Body of pancreas (tissue), 4 donors: ENCODE data around the gene EIF4ENIF1. TPM values are rescaled to one million over a fixed set of nuclear protein-coding genes. Genes with fewer than 3 reads are reported as not detected.

Experiments used
- ATAC-seq: fragments of 150-250 bp; one replicate; pipeline ENCODE4 v1.9.1; 2016
- DNase-seq, 4 donors: peaks; one replicate each; pipeline ENCODE4 v3.0.0-alpha.2; 2019
- H3K27ac ChIP-seq, 4 donors: fragments of 200-600 bp; sonication (generic); 1 replicate in 3 of 4; 2 replicates in 1 of 4; pipeline versions ENCODE4 v1.5.1 to v1.6.1; 2016 to 2019; ENCODE audit warnings: mild to moderate bottlenecking in 1 of 4, mixed read lengths in 1 of 4, moderate library complexity in 1 of 4
- H3K27me3 ChIP-seq, 2 donors: fragments of 200-600 bp; sonication (generic); one replicate each; pipeline ENCODE4 v1.6.0; 2016; ENCODE audit warnings: mild to moderate bottlenecking in 1 of 2
- H3K36me3 ChIP-seq, 2 donors: fragments of 200-600 bp; sonication (generic); replicated peaks in 1 of 2; 2 replicates each; pipeline ENCODE4 v1.5.1; 2016; ENCODE audit warnings: low read depth in 2 of 2; ENCODE audit not compliant: insufficient read depth in 1 of 2
- H3K4me1 ChIP-seq: fragments of 200-600 bp; sonication (generic); one replicate; pipeline ENCODE4 v1.6.0; 2016
- H3K4me3 ChIP-seq, 2 donors: fragments of 200-600 bp; sonication (generic); 1 replicate in 1 of 2; 2 replicates in 1 of 2; pipeline ENCODE4 v1.5.1; 2016 to 2019
- H3K9me3 ChIP-seq, 3 donors: fragments of 200-600 bp; sonication (generic); 1 replicate in 2 of 3; 2 replicates in 1 of 3; pipeline ENCODE4 v1.5.1; 2016
- POLR2A ChIP-seq, 3 donors: fragments of 450-650 bp; IDR thresholded peaks; one replicate each; pipeline ENCODE4 v1.6.1; 2016; ENCODE audit warnings: antibody characterized with exemption in 3 of 3, mild to moderate bottlenecking in 2 of 3
- whole genome bisulfite sequencing, 2 donors: methylation state at CpG; one replicate each; pipeline ENCODE4 v1.1.5; 2017; 5-methylcytosine and 5-hydroxymethylcytosine counted together
- intact Hi-C: fragments of 100-400 bp; cut with DNase I; formaldehyde crosslinking; loops from one replicate; pipeline ENCODE4 v1.15.1; 2023
- total RNA-seq, 2 donors: library from RNA; depleted of rRNA; stranded (reverse); fragments of >200 nt; gene quantifications; one replicate each; pipeline ENCODE4 v1.1.0, GENCODE V29; 2016
- TF ChIP-seq, protein P1 (sequence below), 7 experiments: fragments of 450-650 bp in 4 of 7; fragments of 200-600 bp in 3 of 7; sonication (generic) in 3 of 7; IDR thresholded peaks; one replicate each; pipeline ENCODE4 v1.5.1; 2016 to 2019; ENCODE audit warnings: antibody characterized with exemption in 7 of 7

EIF4ENIF1 gene
- total RNA-seq, 2 donors from 2014 or later = 7.5 to 10.9 TPM

- DNase-seq = no peak
- H3K27ac ChIP-seq = no peak overlapping the region
- H3K4me1 ChIP-seq = no peaks in the 10 kb centered on the region
- H3K27me3 ChIP-seq = no peaks in the 10 kb centered on the region
- 69 to 72% methylated on average over 2 of the region's 2 CpGs for WGBS, 2 donors
- intact Hi-C loops = no loop called here
- no peak for ATAC-seq
- no peak overlapping the region for H3K4me3 ChIP-seq
- peaks cover 0 to 16% of the 10 kb centered on the region in 2 donors for H3K36me3 ChIP-seq
- TF ChIP-seq, protein P1, sequence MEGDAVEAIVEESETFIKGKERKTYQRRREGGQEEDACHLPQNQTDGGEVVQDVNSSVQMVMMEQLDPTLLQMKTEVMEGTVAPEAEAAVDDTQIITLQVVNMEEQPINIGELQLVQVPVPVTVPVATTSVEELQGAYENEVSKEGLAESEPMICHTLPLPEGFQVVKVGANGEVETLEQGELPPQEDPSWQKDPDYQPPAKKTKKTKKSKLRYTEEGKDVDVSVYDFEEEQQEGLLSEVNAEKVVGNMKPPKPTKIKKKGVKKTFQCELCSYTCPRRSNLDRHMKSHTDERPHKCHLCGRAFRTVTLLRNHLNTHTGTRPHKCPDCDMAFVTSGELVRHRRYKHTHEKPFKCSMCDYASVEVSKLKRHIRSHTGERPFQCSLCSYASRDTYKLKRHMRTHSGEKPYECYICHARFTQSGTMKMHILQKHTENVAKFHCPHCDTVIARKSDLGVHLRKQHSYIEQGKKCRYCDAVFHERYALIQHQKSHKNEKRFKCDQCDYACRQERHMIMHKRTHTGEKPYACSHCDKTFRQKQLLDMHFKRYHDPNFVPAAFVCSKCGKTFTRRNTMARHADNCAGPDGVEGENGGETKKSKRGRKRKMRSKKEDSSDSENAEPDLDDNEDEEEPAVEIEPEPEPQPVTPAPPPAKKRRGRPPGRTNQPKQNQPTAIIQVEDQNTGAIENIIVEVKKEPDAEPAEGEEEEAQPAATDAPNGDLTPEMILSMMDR (IDR thresholded peaks at IDR 0.05) = no peak
- TF ChIP-seq POLR2A (IDR thresholded peaks at IDR 0.05) = no peak
- no peaks in the 10 kb centered on the region for H3K9me3 ChIP-seq
These were observed 42.9 kb downstream of the EIF4ENIF1 start for GRCh38 chr22:31446767-31447166.

DNA sequence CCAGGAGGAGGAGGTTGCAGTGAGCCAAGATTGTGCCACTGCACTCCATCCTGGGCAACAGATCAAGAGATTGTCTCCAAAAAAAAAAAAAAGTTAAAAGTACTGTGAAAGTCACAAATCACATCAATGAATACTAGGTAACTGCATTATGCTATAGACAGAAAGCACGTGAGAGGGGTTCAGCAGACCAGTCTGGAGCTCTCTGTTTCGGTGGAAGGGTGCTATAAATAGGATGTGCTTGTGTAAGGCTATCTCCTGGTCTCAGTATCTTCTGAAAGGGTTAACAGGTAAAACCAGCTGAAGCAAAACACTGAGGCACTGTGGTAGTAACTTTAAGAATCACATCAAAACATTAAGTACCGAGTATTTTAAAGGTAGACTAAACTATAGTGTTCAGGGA is 43.4 kb downstream of the EIF4ENIF1 start:
- no peak overlapping the region for H3K27ac ChIP-seq
- 61 to 84% methylated on average over 3 of the region's 3 CpGs for WGBS, 2 donors
- peaks cover 0 to 19% of the 10 kb centered on the region in 2 donors for H3K36me3 ChIP-seq
- TF ChIP-seq, protein P1 (IDR thresholded peaks at IDR 0.05) = no peak
- TF ChIP-seq POLR2A (IDR thresholded peaks at IDR 0.05) = no peak
- H3K27me3 ChIP-seq = no peaks in the 10 kb centered on the region
- H3K4me3 ChIP-seq = no peak overlapping the region
- DNase-seq = no peak
- H3K4me1 ChIP-seq = no peaks in the 10 kb centered on the region
- intact Hi-C loops = no loop called here
- H3K9me3 ChIP-seq = no peaks in the 10 kb centered on the region
- ATAC-seq = no peak

GRCh38 chr22:31445642-31446041 is 44.0 kb downstream of the EIF4ENIF1 start:
- Histone ChIP-seq H3K27ac (no peak overlapping the region), H3K27me3 (no peaks in the 10 kb centered on the region), H3K4me1 (no peaks in the 10 kb centered on the region), H3K36me3 (peaks cover 0 to 19% of the 10 kb centered on the region in 2 donors), H3K4me3 (no peak overlapping the region), H3K9me3 (no peaks in the 10 kb centered on the region)
- DNase-seq = no peak
- 86 to 94% methylated on average over 3 of the region's 3 CpGs for WGBS, 2 donors
- TF ChIP-seq, protein P1 (IDR thresholded peaks at IDR 0.05) = no peak
- no peak for TF ChIP-seq POLR2A (IDR thresholded peaks at IDR 0.05)
- no peak for ATAC-seq
- intact Hi-C loops = no loop called here

DNA sequence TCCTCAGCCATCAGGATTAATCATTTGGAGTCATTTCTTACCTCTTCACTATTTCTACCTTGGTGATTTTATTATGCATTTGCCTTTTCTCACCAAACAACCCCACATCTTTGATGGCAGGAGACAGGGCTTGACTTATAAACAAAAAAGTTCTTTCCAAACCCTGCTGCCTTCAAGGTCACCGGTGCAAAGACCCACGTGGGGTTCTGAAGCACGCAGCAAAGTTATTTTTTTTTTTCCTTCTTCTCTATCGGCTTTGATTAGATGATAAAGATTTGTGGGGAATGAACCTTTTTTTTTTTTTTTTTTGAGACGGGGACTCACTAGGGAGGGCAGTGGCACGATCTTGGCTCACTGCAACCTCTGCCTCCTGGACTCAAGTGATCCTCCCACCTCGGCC is 46.1 kb downstream of the EIF4ENIF1 start:
- H3K27me3 ChIP-seq = no peaks in the 10 kb centered on the region
- no peak overlapping the region for H3K4me3 ChIP-seq
- WGBS, 2 donors = 51 to 65% methylated on average over 7 of the region's 7 CpGs
- H3K27ac ChIP-seq = no peak overlapping the region
- DNase-seq (no peak), ATAC-seq (no peak)
- no peaks in the 10 kb centered on the region for H3K9me3 ChIP-seq
- H3K4me1 ChIP-seq = no peaks in the 10 kb centered on the region
- H3K36me3 ChIP-seq = peaks cover 0 to 29% of the 10 kb centered on the region in 2 donors
- intact Hi-C loops = no loop called here
- TF ChIP-seq, protein P1 (IDR thresholded peaks at IDR 0.05) = no peak
- no peak for TF ChIP-seq POLR2A (IDR thresholded peaks at IDR 0.05)

DNA sequence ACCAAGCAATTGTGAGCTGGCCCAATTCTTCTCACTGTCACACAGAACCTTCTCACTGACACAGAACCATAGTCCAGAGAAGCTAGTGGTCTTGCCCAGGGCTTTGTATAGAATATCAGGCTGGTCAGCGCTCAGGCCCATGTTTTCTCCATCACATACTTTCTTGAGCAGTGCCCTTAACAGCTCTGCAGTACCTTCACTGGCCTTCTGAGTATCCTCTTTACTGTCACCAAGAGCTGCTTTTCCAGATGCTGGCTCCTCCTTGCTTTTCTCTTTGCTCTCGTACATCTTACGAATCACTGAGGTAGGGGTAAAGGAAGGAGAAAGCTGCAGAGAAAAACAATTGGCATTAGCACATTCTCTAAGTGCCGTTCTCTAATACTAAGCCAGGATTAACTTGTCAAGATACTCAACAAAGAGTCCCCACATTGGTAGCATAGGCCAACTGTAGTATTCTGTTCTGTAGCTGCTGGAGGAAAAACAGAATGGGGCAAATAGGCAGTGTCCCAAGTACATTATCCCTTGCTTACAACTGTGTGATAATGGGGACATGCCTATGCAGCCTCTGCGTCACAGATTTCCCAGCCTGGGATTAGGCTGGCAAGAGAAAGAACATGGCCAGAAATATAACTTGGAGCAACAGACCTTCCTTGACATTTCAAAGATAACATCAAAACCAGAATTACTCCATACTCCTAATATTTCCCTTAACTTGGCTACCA is 46.7 kb downstream of the EIF4ENIF1 start:
- DNase-seq (no peak), ATAC-seq (no peak)
- Histone ChIP-seq H3K4me3 (no peak overlapping the region), H3K27ac (no peak overlapping the region), H3K36me3 (peaks cover 0 to 29% of the 10 kb centered on the region in 2 donors), H3K9me3 (no peaks in the 10 kb centered on the region), H3K4me1 (no peaks in the 10 kb centered on the region), H3K27me3 (no peaks in the 10 kb centered on the region)
- WGBS, 2 donors = 93 to 94% methylated on average over 5 of the region's 5 CpGs
- intact Hi-C loops = no loop called here
- TF ChIP-seq, protein P1 (IDR thresholded peaks at IDR 0.05) = no peak
- TF ChIP-seq POLR2A (IDR thresholded peaks at IDR 0.05) = no peak
